ENCODE results near the gene CNFN. TPM values are rescaled to one million over a fixed set of nuclear protein-coding genes. Genes with fewer than 3 reads are reported as not detected.

Gene CNFN
- total and polyA plus RNA-seq, 10 of the 15 experiments (the other 5 are each of a cell fraction or from before 2014, with no cell fraction given) = 0.60 TPM; not detected in 9

GRCh38 chr19:42363614-42364346, 26.3 kb downstream of the CNFN start (continued):
- TF ChIP-seq BCLAF1 (IDR thresholded peaks at IDR 0.05) = no peak
- TF ChIP-seq BCL3 (IDR thresholded peaks at IDR 0.05; ENCODE audit: borderline replicate concordance, insufficient read depth, low read depth, low read length, poor library complexity, severe bottlenecking) = no peak
- TF ChIP-seq POLR2AphosphoS2 (IDR thresholded peaks at IDR 0.05; ENCODE audit: low read depth, low read length) = no peak
- TF ChIP-seq SMAD1 (IDR thresholded peaks at IDR 0.05; ENCODE audit: low read depth, partially characterized antibody) = no peak
- TF ChIP-seq RAD21 (IDR thresholded peaks at IDR 0.05; ENCODE audit: insufficient read depth, low read depth, low read length) = no peak
- no peak; the same call in 1 of the 2 replicates for TF ChIP-seq RUNX3 (IDR thresholded peaks at IDR 0.05; ENCODE audit: low read length)
- TF ChIP-seq RAD51 (IDR thresholded peaks at IDR 0.05) = peak; percentile 77; the same call in 1 of the 2 replicates
- TF ChIP-seq SP1 (IDR thresholded peaks at IDR 0.05; ENCODE audit: low read depth, low read length) = no peak
- TF ChIP-seq MYC (IDR thresholded peaks at IDR 0.05; ENCODE audit: insufficient read depth, insufficient read length, insufficient replicate concordance, low read length, severe bottlenecking) = no peak
- TF ChIP-seq TCF3 (IDR thresholded peaks at IDR 0.05; ENCODE audit: borderline replicate concordance, insufficient read depth, low read depth, low read length) = no peak
- no peak for TF ChIP-seq CHD2 (IDR thresholded peaks at IDR 0.05; ENCODE audit: borderline replicate concordance, low read depth, low read length)
- TF ChIP-seq ZNF687 (IDR thresholded peaks at IDR 0.05) = peak; percentile 84
- no peak for TF ChIP-seq ZBTB40 (IDR thresholded peaks at IDR 0.05; ENCODE audit: borderline replicate concordance)
- TF ChIP-seq NFYB (IDR thresholded peaks at IDR 0.05; ENCODE audit: insufficient read depth, low read depth, low read length) = no peak
- TF ChIP-seq NFYA (IDR thresholded peaks at IDR 0.05; ENCODE audit: borderline replicate concordance, low read depth, low read length) = no peak

Data from GM12878 (cell line).